ENCODE results near the gene GDPGP1. TPM values are rescaled to one million over a fixed set of nuclear protein-coding genes. Genes with fewer than 3 reads are reported as not detected.

The GDPGP1 gene
- 15.3 TPM for total RNA-seq
- 4.8 TPM for polyA plus RNA-seq (ENCODE audit: insufficient read depth, low read depth, low replicate concordance)
- long read RNA-seq, donor 1, partial matches to known transcripts: 0 of 2 reads
- long read RNA-seq, donor 1, other reads (novel, unspliced or antisense): 0 of 2 reads
- long read RNA-seq, donor 2, partial matches to known transcripts: 0 of 1 reads
- long read RNA-seq, donor 2, other reads (novel, unspliced or antisense): 0 of 1 reads
- long read RNA-seq, donor 3, partial matches to known transcripts: 0 of 2 reads
- long read RNA-seq, donor 3, other reads (novel, unspliced or antisense): 0 of 2 reads
- long read RNA-seq, donor 4: 0 reads
- long read RNA-seq, donor 5: 0 reads
- long read RNA-seq, donor 6, partial matches to known transcripts: 0 of 1 reads
- long read RNA-seq, donor 6, other reads (novel, unspliced or antisense): 0 of 1 reads
- long read RNA-seq, donor 7: 0 reads
- long read RNA-seq, donor 8, partial matches to known transcripts: 0 of 4 reads
- long read RNA-seq, donor 8, other reads (novel, unspliced or antisense): 0 of 4 reads
- long read RNA-seq, donor 9, partial matches to known transcripts: 0 of 1 reads
- long read RNA-seq, donor 9, other reads (novel, unspliced or antisense): 0 of 1 reads
- long read RNA-seq, donor 10, partial matches to known transcripts: 0 of 2 reads
- long read RNA-seq, donor 10, other reads (novel, unspliced or antisense): 0 of 2 reads

GRCh38 chr15:90234096-90234988, at the start of gene GDPGP1:
GDPGP1 (plus strand) TSS chr15:90234209; CDS start chr15:90240909, 6,700 bp downstream.
- no peak for TF ChIP-seq CTCF (IDR thresholded peaks at IDR 0.05; ENCODE audit: borderline replicate concordance, extremely low read depth, insufficient read depth)
- H3K4me3 ChIP-seq (ENCODE audit: low read length in 3 of 3): peak within 1 kb of the TSS; percentile 71 to 86 (median 83)
- no peak for FAIRE-seq
- peak in 1 of 5 donors; percentile 53 for DNase-seq
- intact Hi-C loops (cut with DNase I): no loop called here
- H3K9ac ChIP-seq (ENCODE audit: low read length in 3 of 3): peak within 1 kb of the TSS; percentile 68 to 83 (median 79)
- H3K4me1 ChIP-seq (ENCODE audit: control insufficient read depth in 2 of 3, insufficient read depth in 2 of 3, low read depth in 1 of 3, low read length in 3 of 3): peaks cover 0 to 33% (median 23%) of the 10 kb centered on the region in 3 donors
- no peaks in the 10 kb centered on the region for H3K9me3 ChIP-seq (ENCODE audit: control insufficient read depth in 2 of 3, insufficient read depth in 1 of 3, low read length in 3 of 3)
- H3K27ac ChIP-seq (ENCODE audit: low read depth in 2 of 2, low read length in 2 of 2): peak within 1 kb of the TSS; percentile 89 to 97
- H3K36me3 ChIP-seq (ENCODE audit: control insufficient read depth in 2 of 3, insufficient read depth in 3 of 3, low read length in 3 of 3): peaks cover 0 to 21% (median 10%) of the 10 kb centered on the region in 3 donors
- no peaks in the 10 kb centered on the region for H3K27me3 ChIP-seq (ENCODE audit: control insufficient read depth, insufficient read depth, low read length)

- H3K9me3 ChIP-seq (ENCODE audit: control insufficient read depth in 2 of 3, insufficient read depth in 1 of 3, low read length in 3 of 3): no peaks in the 10 kb centered on the region
- H3K36me3 ChIP-seq (ENCODE audit: control insufficient read depth in 2 of 3, insufficient read depth in 3 of 3, low read length in 3 of 3): no peaks in the 10 kb centered on the region
- H3K4me1 ChIP-seq (ENCODE audit: control insufficient read depth in 2 of 3, insufficient read depth in 2 of 3, low read depth in 1 of 3, low read length in 3 of 3): peaks cover 0 to 17% (median 5%) of the 10 kb centered on the region in 3 donors
- no peak for TF ChIP-seq CTCF (IDR thresholded peaks at IDR 0.05; ENCODE audit: borderline replicate concordance, extremely low read depth, insufficient read depth)
- FAIRE-seq (no peak), DNase-seq (peak; percentile 90 to 95 (median 91))
- H3K4me3 ChIP-seq (ENCODE audit: low read length in 3 of 3): peak overlapping the region; percentile 34 to 84 (median 64)
- intact Hi-C loops (cut with DNase I): no loop called here
- H3K27ac ChIP-seq (ENCODE audit: low read depth in 2 of 2, low read length in 2 of 2): peak overlapping the region; percentile 97 to 98
- H3K9ac ChIP-seq (ENCODE audit: low read length in 3 of 3): peak overlapping the region in 2 of 3 donors; percentile 1 to 94
- no peaks in the 10 kb centered on the region for H3K27me3 ChIP-seq (ENCODE audit: control insufficient read depth, insufficient read depth, low read length)
Measured at GRCh38 chr15:90184786-90185704, 49.0 kb upstream of the GDPGP1 start.
